Mesenchymal stem cell (in vitro differentiated cells and primary cell): ENCODE results near the gene RCBTB2.

Source experiments
- DNase-seq: peaks from one replicate; pipeline ENCODE4 v3.0.0-alpha.2; 2013
- H2AFZ ChIP-seq: one replicate; pipeline ENCODE4 v1.6.1; 2013; ENCODE audit warnings: low read depth, mild to moderate bottlenecking, control low read depth, inconsistent platforms, low read length, moderate library complexity
- H2AK5ac ChIP-seq: 2 replicates; pipeline ENCODE4 v1.6.1; 2013; ENCODE audit warnings: low read length, moderate library complexity, mild to moderate bottlenecking, inconsistent platforms; ENCODE audit not compliant: severe bottlenecking
- H2BK120ac ChIP-seq: one replicate; pipeline ENCODE4 v1.6.1; 2013; ENCODE audit warnings: low read depth, mild to moderate bottlenecking, inconsistent platforms, low read length, moderate library complexity
- H2BK12ac ChIP-seq, 2 experiments: one replicate each; pipeline ENCODE4 v1.6.1; 2013; ENCODE audit warnings: inconsistent platforms in 2 of 2, low read length in 2 of 2, mild to moderate bottlenecking in 2 of 2, moderate library complexity in 2 of 2, control low read depth in 1 of 2
- H2BK15ac ChIP-seq: one replicate; pipeline ENCODE4 v1.6.1; 2013; ENCODE audit warnings: mild to moderate bottlenecking, low read depth, inconsistent platforms; ENCODE audit not compliant: poor library complexity, severe bottlenecking
- H2BK5ac ChIP-seq: 2 replicates; pipeline ENCODE4 v1.6.1; 2013; ENCODE audit warnings: low read depth, mild to moderate bottlenecking, low read length, control low read depth, inconsistent platforms; ENCODE audit not compliant: poor library complexity, severe bottlenecking
- H3K14ac ChIP-seq, 2 experiments: one replicate each; pipeline ENCODE4 v1.6.1; 2013; ENCODE audit warnings: inconsistent platforms in 2 of 2, low read length in 2 of 2, control low read depth in 1 of 2, mild to moderate bottlenecking in 1 of 2, moderate library complexity in 1 of 2
- H3K18ac ChIP-seq, 2 experiments: one replicate each; pipeline ENCODE4 v1.6.1; 2013; ENCODE audit warnings: inconsistent platforms in 2 of 2, low read length in 2 of 2, control low read depth in 1 of 2, low read depth in 1 of 2, mild to moderate bottlenecking in 1 of 2
- H3K23ac ChIP-seq, 2 experiments: one replicate each; pipeline ENCODE4 v1.6.1; 2013; ENCODE audit warnings: inconsistent platforms in 2 of 2, low read length in 2 of 2, mild to moderate bottlenecking in 2 of 2, moderate library complexity in 2 of 2, control low read depth in 1 of 2
- H3K27ac ChIP-seq: 2 replicates; pipeline ENCODE4 v1.5.1; 2013; ENCODE audit warnings: mild to moderate bottlenecking, moderate library complexity, low read length, control low read depth, inconsistent platforms; ENCODE audit not compliant: poor library complexity, severe bottlenecking
- H3K27me3 ChIP-seq, 2 experiments: 2 replicates each; pipeline versions ENCODE4 v1.6.1 to v1.7.0; 2013; ENCODE audit warnings: low read length in 2 of 2, mild to moderate bottlenecking in 2 of 2, moderate library complexity in 2 of 2, control low read depth in 1 of 2, inconsistent platforms in 1 of 2; ENCODE audit not compliant: control insufficient read depth in 1 of 2, insufficient read depth in 1 of 2
- H3K36me3 ChIP-seq, 2 experiments: 2 replicates each; pipeline versions ENCODE4 v1.6.1 to v1.7.0; 2013; ENCODE audit warnings: low read length in 2 of 2, control low read depth in 1 of 2, inconsistent platforms in 1 of 2, low read depth in 1 of 2, mild to moderate bottlenecking in 1 of 2; ENCODE audit not compliant: insufficient read depth in 2 of 2, control insufficient read depth in 1 of 2
- H3K4ac ChIP-seq, 2 experiments: one replicate each; pipeline ENCODE4 v1.6.1; 2013; ENCODE audit warnings: inconsistent platforms in 2 of 2, low read length in 2 of 2, mild to moderate bottlenecking in 2 of 2, moderate library complexity in 2 of 2, control low read depth in 1 of 2, low read depth in 1 of 2
- H3K4me1 ChIP-seq: 2 replicates; pipeline ENCODE4 v1.6.1; 2013; ENCODE audit warnings: low read depth, low read length, control low read depth; ENCODE audit not compliant: control insufficient read depth, insufficient read depth
- H3K4me2 ChIP-seq: 2 replicates; pipeline ENCODE4 v1.6.1; 2013; ENCODE audit warnings: low read length, mild to moderate bottlenecking, inconsistent platforms; ENCODE audit not compliant: poor library complexity, severe bottlenecking
- H3K4me3 ChIP-seq, 2 experiments: 2 replicates each; pipeline versions ENCODE4 v1.5.1 to v1.7.0; 2013; ENCODE audit warnings: low read length in 2 of 2, mild to moderate bottlenecking in 2 of 2, control low read depth in 1 of 2, low read depth in 1 of 2; ENCODE audit not compliant: insufficient read depth in 1 of 2
- H3K79me1 ChIP-seq: replicated peaks from 2 replicates; pipeline ENCODE4 v1.6.1; 2013; ENCODE audit warnings: mild to moderate bottlenecking, control low read depth, low read length, inconsistent platforms; ENCODE audit not compliant: poor library complexity, severe bottlenecking
- H3K9ac ChIP-seq: 2 replicates; pipeline ENCODE4 v1.7.0; 2013; ENCODE audit warnings: mild to moderate bottlenecking, low read length, moderate library complexity
- H3K9me3 ChIP-seq: 2 replicates; pipeline ENCODE4 v1.7.0; 2013; ENCODE audit warnings: mild to moderate bottlenecking, low read length; ENCODE audit not compliant: control insufficient read depth
- H4K8ac ChIP-seq: one replicate; pipeline ENCODE4 v1.6.1; 2013; ENCODE audit warnings: inconsistent platforms, mild to moderate bottlenecking, low read length, moderate library complexity
- H4K91ac ChIP-seq: one replicate; pipeline ENCODE4 v1.6.1; 2013; ENCODE audit warnings: mild to moderate bottlenecking, low read length, inconsistent platforms
- WGBS: methylation state at CpG from one replicate; pipeline ENCODE4 v1.1.7; 2013; ENCODE audit warnings: mixed read lengths; 5-methylcytosine and 5-hydroxymethylcytosine counted together

The RCBTB2 gene

DNA sequence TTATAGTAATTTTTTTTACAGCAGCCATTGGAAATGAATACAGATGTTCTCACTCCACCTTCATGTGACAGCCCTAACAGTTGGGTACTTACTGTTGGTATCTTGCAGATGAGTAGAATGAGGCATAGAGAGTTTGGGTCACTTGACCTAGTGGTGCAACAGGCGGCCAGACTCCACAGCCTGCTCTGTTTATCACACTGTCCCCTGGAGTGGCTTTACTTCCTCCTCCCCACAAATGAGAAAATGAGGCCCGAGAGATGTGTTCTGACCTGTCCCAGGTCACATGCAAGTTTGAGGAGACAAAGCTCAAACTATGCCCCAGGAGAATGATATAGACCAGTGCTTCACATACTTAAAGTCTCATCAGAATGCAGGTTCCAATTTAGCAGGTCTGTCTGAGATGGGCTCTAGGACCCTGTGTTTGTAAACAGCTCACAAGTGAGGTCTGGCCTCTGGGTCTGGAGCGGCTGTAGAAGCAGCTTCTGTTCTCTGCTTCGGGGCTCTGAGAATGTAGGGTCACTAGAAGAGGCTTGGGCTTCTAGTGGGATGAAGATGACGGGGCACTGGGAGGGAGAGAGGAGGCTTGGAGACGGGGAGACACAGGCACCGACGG lies 37.4 kb upstream of the RCBTB2 start:
- Histone ChIP-seq H2BK120ac (no peak overlapping the region), H3K4me3 (no peak overlapping the region), H4K8ac (no peak overlapping the region), H3K9me3 (no peaks in the 10 kb centered on the region), H4K91ac (no peak overlapping the region), H2AFZ (peak overlapping the region; percentile 67), H3K4ac (peak overlapping the region in 1 of 2 experiments; percentile 24), H3K14ac (no peak overlapping the region), H3K23ac (peak overlapping the region in 1 of 2 experiments; percentile 15), H3K4me1 (peaks cover 2% of the 10 kb centered on the region), H3K4me2 (no peak overlapping the region), H2BK15ac (no peak overlapping the region), H2BK5ac (no peak overlapping the region), H3K18ac (peak overlapping the region in 1 of 2 experiments; percentile 11), H2AK5ac (peak overlapping the region; percentile 26), H2BK12ac (peak overlapping the region; percentile 15 to 62), H3K36me3 (no peaks in the 10 kb centered on the region), H3K79me1 (no peaks in the 10 kb centered on the region), H3K9ac (no peak overlapping the region), H3K27ac (no peak overlapping the region), H3K27me3 (no peaks in the 10 kb centered on the region)
- 41% methylated on average over 8 of the region's 8 CpGs for WGBS
- peak; percentile 36 for DNase-seq

DNA sequence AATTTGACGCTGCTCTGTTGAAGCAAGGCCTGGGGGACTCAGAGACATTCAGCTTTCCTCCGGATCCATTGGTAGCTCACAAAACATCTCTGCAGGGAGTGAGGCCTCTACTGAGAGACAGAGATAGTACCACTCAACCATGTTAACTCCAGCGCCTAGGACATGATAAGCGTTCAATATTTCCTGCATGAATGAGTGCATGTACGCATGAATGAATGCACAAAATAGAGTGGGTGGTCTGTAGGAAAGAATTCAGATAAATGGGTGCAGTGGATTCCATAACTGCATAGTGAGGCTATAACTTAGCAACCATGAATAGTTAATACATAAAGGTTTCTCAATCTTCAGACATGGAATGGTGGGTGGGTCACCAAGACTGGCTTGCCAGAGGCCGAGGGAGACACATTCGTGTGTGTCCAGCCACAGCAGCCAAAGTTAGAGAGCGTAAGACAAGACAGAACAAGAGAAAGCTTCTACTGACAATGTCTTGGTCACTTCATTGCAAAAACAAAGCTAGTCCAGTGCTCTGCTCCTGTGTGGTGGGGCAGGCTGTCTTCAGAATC lies 36.3 kb upstream of the RCBTB2 start:
- Histone ChIP-seq H4K91ac (no peak overlapping the region), H3K27me3 (no peaks in the 10 kb centered on the region), H2BK5ac (no peak overlapping the region), H3K4me1 (peaks cover 2% of the 10 kb centered on the region), H2AFZ (no peak overlapping the region), H3K4ac (no peak overlapping the region), H3K27ac (no peak overlapping the region), H3K18ac (no peak overlapping the region), H3K4me2 (no peak overlapping the region), H3K79me1 (no peaks in the 10 kb centered on the region), H3K9me3 (no peaks in the 10 kb centered on the region), H3K23ac (no peak overlapping the region), H2AK5ac (no peak overlapping the region), H2BK12ac (peak overlapping the region in 1 of 2 experiments; percentile 1), H3K4me3 (no peak overlapping the region), H2BK15ac (no peak overlapping the region), H2BK120ac (no peak overlapping the region), H4K8ac (no peak overlapping the region), H3K9ac (no peak overlapping the region), H3K14ac (no peak overlapping the region), H3K36me3 (no peaks in the 10 kb centered on the region)
- 98% methylated on average over 8 of the region's 8 CpGs for WGBS
- no peak for DNase-seq

DNA sequence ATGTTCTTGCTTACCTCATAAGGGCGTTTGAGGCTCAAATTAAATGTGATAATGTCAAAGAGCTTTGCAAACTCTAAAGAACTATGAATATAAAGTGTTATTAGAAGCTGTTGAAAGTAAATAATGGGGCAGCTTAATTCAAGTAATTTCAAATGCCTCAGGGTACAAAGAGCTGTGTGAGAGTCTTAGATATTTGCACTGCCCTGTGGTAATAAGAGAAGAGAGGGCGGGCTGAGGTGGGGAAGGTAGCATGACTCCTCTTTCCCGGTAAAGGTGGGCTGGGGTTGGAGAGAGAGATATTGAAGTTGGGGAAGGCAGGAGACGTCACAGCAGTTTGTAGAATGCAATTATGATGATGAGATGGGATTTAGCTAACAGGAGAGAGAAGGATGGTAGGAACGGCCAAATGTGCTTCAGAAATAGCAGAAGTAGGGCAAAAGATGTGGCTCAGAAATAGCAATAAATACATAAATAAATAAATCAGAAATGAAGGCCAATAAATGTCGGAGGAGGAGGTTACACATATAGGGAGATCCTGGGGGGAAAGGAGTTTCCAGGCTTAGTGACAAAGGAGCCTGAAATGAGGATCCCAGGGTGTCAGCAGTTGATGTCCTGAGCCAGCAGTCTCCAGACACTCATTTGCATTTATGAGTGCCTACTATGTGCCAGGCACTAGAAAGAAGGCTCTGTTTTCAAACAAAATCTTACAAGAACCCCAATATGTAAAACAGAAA lies 35.7 kb upstream of the RCBTB2 start:
- H2AFZ ChIP-seq = no peak overlapping the region
- H3K27me3 ChIP-seq = no peaks in the 10 kb centered on the region
- no peak overlapping the region for H3K23ac ChIP-seq
- H2BK12ac ChIP-seq = no peak overlapping the region
- no peaks in the 10 kb centered on the region for H3K79me1 ChIP-seq
- WGBS = 72% methylated on average over 5 of the region's 6 CpGs
- peak overlapping the region in 1 of 2 experiments; percentile 59 for H3K4me3 ChIP-seq
- no peak overlapping the region for H2BK120ac ChIP-seq
- no peak overlapping the region for H2AK5ac ChIP-seq
- H2BK5ac ChIP-seq = no peak overlapping the region
- no peak overlapping the region for H3K14ac ChIP-seq
- no peak overlapping the region for H3K27ac ChIP-seq
- H3K9ac ChIP-seq = peak overlapping the region; percentile 46
- no peaks in the 10 kb centered on the region for H3K36me3 ChIP-seq
- H2BK15ac ChIP-seq = peak overlapping the region; percentile 58
- no peak overlapping the region for H3K4me2 ChIP-seq
- H4K8ac ChIP-seq = no peak overlapping the region
- H4K91ac ChIP-seq = no peak overlapping the region
- H3K4me1 ChIP-seq = peaks cover 2% of the 10 kb centered on the region
- no peak overlapping the region for H3K18ac ChIP-seq
- no peak overlapping the region for H3K4ac ChIP-seq
- no peaks in the 10 kb centered on the region for H3K9me3 ChIP-seq
- DNase-seq = no peak
